Measurements from ENCODE around the gene CACNA1C.

The CACNA1C gene

DNA sequence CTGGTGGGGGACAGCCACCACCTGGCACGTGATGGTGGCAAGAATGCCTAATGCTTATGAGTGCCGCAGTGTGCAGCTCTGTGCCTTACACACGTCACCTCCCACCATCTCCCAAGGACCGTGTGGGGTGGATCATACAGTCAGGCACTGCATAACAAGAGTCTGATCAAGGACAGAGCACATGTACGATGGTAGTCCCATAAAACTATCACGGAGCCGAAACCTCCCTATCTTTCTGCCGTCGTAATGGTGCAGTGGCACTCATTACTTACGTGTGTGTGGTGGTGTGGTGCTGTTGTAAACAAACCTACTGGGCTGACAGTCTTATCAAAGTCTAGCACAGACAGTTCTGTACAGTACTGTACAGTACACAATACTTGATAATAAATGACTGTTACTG, 89.3 kb downstream of the CACNA1C start:
- no peak for DNase-seq

DNA sequence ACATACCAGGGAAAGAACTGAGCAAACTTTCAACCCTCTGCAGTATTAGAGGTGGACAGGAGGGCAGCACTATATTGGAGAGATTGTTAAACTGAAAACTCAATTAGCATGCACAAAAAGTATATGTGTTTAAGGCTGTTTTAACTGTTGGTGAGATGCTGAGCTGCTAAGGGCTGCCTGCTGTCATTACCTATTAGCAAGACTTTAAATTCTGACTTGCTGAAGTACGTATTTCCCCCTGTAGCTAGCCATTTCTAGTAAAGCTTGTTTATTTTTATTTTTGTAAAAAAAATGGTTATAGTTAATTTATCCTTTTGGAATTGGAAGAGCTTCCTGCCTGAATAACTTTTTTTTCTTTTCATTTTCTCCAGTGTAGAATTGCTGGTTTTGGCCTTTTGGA, 92.2 kb downstream of the CACNA1C start:
- no peak for DNase-seq

DNA sequence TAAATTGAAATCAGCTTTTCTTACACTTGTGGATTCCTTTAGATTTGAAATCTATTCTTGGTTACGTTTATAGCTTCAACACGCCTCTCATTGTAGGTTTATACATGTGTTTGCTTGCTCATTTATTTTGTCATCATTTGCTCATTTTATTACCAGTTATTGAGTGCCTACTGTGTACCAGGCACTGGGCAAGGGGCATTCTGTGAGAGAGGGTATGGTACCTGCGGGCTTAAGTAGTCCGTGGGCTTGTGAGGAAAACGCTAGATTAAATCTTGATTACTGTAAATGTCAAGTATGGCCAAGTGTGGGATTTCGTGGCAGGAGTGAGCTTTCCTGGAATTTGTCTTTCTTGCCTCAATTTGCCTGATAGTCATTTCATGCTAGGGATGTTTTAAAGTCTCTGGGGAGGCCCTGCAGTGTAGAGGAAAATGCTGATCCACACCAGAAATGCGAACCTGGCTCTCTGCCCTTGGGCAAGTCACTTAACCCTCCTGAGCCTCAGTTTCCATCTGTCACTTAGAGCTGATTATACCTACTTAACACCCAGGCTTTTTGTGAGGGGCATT, 92.7 kb downstream of the CACNA1C start:
- DNase-seq, result no peak

DNA sequence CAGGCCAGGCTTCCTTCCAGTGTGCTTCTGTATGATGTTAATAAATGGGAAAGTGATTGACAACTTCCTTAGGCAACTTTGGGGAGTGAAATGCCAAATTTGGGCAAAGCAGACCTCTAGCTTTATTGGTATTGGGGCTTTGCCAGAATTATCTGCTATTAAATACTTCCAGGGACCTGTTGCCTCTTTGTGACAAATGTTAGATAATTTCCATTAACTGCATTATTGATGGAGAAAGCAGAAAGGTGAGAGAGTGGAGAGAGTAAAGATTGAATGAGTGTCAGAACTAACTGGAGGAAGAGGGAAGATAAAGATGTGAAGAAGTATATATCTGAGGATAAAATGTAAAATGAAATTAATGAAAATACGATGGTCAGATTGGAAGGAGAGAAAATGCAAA, 94.5 kb downstream of the CACNA1C start:
- no peak for DNase-seq

DNA sequence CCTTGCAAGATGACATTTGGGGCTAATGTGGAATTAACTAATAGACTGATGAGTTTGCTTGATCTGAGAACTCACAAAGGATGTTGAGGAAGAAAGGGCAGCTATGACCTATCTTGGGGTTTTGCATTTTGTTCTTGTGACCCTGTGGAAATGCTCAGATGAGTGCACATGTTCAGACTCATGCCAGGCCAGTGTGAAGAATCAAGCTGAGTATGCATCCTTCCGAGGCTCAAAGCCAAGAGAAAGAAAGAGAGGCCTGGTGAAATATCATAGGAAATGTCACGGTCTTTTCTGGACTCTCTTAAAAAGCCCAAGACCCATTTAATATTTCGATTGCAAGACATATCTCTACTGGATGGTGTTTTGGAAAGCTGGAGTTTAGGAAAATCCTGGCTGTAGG, 96.3 kb downstream of the CACNA1C start:
- no peak for DNase-seq

DNA sequence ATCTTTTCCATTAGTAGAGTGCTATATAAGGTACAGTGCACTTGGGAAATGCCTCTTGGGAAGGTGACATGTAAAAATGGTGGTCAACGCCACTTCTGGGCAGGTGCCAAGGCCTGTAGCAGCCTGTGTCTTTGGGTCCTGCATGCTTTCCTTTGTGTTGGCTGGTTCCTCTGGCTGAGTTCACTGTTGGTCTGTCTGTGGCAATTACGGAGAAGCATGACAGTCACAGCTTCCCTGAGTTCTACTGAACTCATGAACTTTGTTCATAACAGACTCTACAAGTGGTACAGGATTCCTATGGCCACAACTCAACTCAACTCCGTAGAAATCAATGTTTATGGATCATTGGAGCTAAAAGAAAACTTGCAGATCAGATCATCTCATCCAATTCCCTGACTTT, 98.0 kb downstream of the CACNA1C start:
- DNase-seq, result no peak

DNA sequence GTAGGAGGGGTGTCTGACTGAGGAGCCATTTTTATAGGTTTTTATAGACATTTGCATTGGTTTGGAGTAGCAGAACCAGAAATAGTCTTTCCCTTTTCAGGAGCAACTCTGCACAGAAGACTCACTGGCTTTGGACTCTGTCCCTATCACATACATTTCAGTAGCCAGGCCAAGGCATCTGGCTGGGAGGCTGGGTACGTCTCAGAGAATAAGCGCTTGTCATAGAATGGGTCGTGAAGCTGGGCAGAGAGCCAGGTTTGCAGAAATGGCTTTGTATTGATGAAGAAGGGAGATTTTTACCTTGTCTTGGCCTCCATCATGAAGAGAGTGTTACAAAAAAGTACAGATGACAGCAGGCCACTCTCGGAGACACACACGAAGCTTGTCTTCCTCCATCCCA, 98.6 kb downstream of the CACNA1C start:
- DNase-seq, result no peak

DNA sequence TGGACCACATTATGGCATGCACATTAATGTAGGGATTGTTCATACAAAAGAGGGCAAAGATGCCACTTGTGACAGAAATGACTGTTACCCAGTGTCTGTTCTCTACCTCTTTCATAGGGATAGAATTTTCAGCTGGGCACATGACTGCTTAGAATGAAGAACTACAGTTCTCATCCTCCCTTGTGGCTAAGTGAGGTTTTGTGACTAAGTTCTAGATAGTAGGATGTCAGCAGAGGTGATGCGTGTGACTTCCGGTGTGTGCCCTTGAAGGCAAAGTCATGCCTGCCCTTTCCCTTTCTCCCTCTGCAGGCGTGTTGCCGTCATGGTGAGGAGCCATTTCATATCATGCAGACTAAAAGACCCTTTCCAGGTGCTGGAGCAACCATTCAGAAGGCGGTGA, 99.3 kb downstream of the CACNA1C start:
- peak in 1 of 2 donors; percentile 2 for DNase-seq

DNA sequence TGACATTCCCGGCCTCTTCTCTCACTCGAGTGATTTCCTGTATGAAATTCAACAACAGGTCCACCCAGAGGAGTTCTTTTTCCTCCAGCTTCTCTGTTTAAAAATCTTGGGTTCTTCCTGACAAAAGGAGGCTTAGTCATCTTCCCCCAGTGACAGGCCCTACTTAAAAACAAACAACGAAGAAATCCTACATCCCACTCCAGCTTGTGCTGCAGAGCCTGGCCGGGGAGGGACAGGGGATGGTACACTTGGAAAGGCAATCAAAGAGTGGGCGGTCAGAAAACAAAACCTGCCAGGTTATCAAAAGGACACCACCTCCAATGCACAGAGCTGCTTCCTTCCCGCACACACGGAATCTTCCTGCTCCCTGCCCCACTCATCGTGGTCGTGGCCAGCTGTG, 101.3 kb downstream of the CACNA1C start:
- no peak for DNase-seq

DNA sequence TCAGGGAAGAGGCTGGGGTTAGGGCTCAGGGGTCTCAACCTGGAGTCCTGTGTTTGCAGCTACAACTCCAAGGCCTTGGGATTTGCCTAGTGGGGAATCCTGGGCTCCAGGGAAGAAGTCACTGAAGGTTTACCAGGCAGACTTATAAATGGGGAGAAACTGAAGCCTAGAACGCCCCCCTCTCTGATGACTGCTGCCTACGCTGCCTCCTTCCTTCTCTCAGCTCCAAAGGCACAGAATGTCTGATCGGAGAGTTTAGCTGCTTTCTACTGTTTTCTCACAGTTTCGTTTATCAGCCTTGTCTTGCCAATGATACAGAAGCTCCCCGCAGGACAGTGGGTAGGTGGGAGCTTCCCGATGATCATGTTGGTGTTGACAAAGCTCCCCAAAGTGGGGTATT, 101.7 kb downstream of the CACNA1C start:
- DNase-seq, result no peak

DNA sequence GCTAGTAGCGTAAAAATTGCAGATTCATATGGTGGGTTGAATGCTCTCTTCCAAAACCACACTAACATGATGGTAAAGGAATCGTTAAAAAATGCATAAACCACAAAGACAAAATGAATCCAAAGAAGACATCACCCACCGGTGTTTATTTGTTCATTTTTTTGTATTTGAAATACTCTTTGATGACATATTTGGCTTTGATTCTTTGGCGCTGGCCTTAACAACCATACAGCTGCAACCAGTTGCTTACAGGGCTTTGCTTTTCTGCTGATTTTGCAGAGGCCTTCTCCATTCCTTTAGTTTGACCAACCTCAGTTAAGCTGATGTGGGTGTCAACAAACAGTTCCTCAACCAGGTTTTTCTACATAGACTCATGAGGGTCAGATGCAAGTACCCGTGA, 103.5 kb downstream of the CACNA1C start:
- no peak for DNase-seq

DNA sequence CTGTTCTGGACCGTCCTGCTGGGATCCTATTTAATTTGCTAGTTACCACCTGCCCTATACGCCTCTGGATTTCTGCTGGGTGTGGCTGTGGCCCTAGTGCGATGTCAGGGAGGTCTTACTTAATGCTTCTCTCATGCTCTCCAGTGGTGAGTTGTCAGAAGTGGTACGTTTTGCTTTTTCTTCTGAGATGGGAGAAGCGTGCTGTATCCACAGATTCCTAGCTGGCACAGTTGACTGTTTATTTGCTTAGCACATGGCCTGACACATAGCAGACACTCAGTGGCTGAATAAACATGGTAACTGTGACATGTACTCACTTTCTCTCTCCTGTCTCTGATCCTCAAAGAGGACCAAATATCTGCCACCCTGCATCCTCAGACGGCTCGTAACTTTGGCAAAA, 107.3 kb downstream of the CACNA1C start:
- no peak for DNase-seq

DNA sequence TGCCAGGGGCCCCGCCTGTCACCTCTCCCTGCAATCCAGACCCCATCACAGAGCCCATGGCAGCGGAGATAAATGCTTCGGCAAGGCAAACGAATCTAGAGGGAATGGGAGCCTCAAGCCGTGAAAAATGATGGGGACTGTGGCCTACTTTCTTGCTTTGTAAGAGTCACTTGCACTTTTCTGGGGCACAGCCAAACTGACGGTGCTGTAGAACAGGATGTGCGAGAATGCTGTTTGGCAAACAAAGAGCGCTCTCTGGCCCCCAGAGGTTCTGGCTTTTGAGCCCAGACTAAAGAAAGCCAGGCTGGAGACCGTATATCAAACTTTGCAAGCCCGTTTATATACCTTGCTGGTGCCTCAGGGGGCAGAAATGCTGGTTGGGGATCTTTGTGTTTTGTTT, 108.7 kb downstream of the CACNA1C start:
- DNase-seq, result no peak

DNA sequence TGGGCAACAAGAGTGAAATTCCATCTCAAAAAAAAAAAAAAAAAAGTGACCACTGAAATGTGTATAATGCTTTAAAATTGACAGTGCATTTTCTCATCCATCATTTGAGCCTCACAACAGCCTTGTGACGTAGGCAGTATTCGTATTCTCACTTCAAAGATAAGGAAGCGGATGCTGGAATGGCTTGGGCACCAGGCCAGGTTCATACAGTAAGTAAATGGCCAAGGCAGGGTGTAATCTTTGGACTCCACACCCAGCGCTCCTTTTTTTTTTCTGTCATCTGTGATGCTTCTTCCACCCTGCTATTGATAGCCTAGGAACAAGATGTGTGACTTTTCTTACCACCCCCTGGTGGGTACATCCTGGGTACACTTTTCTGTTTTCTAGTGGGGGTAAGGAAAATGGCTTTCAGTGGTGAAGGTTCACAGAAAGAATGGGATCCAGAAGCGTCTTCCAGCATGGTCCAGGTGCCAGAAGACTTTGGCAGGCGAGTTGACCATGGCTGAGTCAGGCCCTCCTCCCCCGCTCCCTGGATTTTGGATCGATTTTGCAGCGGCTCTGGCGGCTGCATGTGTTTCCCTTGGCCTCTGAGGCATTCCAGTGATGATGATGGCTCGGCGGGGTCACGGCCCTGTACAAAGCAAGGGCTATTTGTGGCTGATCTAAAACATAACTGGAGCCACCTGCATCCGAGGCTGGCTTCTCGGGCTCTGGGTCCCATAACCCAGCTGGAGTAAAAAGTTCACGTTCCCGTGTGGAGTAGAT, 110.6 kb downstream of the CACNA1C start:
- no peak for DNase-seq

DNA sequence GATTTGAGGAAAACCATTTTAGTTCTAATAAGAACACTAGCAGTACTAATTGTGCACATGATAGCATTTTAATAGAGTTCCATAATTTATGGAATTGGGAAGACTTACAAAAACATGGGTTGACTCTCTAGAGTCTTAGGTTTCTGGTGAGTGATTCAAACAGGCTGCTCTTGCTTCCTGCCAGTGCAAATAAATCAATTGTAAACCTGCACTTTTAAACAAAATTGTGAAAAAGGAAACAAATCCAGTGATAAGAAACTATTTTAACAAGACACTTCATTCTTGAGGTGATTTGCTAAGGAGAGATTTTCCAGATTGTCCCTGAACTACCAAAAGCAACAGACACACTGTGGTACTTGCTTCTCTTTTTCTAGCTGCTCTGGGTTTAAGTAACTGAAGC, 112.2 kb downstream of the CACNA1C start:
- DNase-seq, result no peak

DNA sequence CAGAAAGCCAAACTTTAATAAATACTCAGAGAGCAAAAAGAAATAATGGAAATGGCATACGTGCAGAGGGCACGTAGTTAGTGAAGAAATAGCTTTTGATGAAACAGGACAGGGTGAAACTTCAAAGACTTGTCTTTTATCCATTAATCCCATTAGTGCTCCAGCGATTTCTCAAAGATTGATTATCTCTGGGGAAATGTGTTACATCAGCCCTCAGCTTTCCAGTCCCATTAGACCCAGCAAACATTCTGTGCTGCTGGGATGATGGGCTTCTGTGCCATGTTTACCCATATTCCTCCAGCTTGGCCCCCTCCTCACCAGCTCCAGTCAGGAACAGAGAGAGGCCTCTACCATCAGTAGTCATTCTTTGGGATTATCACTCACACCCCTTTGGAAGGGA, 113.1 kb downstream of the CACNA1C start:
- no peak for DNase-seq

DNA sequence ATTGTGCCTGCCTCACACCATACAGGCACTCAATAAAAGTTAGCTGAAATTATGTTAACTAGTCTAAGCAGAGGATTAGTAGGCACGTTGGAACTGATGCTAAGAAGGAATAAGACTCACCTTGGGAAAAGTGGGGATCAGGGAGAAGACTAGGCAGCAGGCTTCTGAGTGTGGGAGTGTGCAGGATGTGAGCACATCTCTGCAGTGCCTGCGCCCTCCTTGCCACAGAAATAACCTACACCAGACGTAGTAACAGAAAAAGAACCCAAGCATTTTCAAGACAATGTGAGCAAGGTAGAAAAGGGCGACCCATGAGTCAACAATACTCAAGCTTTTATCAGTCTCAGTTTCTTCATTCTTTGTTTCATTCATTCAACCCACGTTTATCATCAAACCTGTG, 113.9 kb downstream of the CACNA1C start:
- DNase-seq, result no peak

DNA sequence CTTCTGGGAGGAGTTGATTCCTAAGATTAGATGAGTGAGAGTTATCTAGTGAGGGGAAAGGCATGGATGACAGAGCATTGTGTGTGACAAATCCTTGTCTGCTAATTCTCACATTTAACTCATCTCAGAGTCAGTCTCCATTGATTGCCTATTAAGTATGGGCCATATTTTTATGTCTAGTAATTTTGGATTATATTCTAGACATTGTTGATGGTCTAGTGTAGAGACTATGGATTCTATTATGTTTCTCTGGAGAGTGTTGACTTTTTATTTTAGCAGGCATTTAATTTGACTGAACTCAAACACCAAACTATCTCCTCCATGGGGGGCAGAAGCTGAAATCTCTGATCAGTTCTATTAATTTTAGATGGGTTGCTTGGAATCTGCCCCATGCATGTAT, 114.4 kb downstream of the CACNA1C start:
- DNase-seq, result no peak

DNA sequence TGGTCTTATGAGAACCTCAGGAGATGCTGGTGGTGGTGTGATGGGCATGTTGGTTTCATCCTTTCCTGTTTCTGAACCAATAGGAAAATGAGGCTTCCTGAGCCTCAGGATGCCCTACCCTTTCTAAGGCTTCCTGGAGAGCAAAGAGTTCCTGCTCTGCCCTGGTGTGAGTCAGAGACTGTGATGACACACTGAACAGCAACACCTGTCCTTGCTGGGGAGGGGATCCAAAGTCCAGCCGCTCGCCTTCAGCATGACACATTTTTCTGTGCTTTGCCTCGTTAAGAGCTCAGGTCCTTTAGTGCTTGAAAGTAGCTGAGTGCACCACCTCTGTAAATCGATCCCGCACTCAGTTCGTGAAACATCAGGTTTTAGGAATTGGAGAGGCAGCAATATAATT, 116.0 kb downstream of the CACNA1C start:
- no peak for DNase-seq

DNA sequence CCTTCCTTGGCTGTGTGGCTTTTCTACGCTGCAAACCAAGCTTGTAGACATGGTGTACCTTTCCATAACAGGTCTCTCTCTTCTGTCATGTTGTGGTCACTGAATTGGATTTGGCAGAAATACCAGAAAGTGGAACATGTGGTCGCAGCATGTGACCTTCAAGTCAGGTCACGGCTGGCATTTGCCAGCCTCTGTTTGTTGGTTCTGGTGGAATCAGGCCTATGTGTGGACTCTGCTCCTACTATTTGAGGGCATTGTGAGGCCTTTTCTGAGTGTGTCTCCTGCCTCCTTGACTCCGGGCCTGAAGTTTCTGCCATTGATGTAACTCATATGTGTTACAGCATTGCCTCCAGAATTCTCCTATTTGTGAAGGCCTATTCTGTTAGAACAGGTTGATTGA, 116.7 kb downstream of the CACNA1C start:
- no peak for DNase-seq

DNA sequence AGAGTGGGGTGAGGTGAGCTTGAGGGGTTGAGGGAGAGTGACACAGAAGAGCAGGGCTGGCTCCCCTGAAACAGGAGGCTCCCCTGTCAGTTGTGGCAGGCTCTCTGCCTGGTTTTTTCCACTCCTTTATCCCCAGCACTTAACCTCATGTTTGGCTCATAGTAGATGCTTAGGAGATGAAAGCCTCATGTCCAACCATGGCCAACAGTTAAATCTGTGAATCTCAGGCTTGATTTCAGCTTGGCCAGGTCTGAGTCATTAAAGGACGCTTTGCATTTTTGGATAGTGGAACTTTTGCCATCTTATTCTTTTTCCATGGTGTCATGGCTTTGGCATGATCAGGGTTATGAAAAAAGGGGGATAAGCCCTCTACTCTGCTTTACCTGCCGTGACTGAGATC, 117.2 kb downstream of the CACNA1C start:
- DNase-seq, result no peak

DNA sequence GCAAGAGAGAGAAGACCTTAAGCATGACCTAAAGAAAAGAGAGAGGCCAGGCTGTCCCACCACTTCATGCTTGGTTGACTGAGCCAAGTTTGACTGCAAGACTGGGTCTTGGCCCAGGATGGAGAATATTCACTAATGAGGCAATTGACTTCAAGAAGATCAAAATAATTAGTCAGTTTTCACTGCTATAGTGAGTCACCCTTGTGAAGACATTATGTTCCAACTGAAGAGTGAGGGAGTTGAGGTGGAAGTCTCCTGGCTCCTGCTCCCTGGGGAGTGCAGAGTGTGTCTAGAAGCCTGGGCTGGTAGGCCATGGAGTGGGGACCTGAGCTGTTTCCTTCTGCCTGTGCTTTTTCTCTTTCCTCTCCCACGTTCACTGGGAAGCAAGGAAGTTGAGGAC, 117.6 kb downstream of the CACNA1C start:
- DNase-seq, result no peak

DNA sequence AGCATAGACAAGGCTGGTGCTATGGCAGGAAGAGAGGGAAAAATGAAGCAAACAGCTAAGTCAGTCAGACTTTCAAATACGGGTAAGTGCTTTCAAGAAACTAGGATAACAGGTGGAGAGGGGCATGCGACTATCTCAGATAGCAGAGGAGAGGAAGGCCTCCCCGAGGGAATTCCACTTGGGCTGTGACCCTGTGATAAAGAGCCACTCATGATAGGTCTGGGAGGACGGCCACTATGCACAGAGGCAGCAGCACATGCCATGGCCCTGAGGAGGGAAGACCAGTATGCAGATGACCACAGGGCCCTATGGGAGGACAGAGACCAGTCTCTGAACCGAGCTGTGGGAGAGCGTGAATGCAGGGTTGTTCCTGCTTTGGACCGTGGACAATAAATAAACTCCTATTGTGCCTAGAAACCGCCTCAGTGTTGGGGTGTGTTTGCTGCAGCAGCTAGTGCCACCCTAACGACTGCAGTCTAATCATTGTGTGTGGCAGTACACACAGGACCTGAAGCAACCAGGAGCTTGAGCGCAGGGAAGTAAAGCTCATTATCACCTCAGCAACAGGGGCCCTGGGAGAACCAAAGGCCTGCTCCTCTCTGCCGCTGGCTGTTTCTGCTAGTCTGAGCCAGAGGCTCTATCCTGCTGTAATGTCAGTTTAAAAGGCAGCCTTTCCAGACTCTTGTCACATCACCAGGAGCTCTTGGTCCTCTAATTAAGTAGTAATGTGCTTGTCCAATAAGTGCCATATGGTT, 119.1 kb downstream of the CACNA1C start:
- DNase-seq, result no peak

DNA sequence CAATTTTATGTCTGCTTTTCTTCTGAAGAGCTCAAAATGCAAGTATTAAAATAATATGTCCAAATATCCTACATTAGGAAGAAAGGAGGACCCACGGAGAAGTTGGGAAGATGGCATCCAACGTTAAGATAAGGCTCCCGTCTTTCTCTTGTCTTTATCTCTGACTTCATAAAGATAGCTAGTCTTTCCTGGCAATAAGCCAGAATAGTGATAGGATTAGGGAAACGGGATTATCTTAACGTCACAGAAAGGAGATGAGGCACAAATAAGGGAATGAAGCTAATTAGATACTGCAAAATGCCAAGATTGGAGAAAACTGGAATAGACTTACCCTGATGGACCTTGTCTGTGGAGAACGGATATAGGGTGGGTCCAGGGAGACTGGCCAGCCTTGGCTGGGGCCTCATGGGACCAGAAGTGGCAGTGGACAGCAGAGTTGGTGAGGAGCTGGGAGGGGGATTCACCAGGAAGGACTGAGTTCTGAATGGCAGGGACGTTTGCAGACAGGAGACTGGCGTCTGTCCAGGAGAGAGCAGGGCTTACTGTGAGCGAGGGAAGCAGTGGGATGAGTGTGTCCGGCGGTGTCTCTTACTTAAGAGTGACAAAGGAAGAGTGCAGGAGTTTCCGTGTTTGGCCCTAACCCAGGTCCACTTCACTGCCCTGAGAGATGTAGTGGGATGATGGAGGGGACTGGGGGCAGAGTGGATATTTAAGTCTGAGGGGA, 119.9 kb downstream of the CACNA1C start:
- no peak for DNase-seq

Data from stimulated activated CD4-positive, alpha-beta T cell treated with anti-CD3 and anti-CD28 coated beads, Interleukin-2, amount 100 ng/mL, for 48 hours (primary cell).